Astrocyte of the cerebellum (primary cell): Measurements from ENCODE around the gene POLR2E.

Source experiments
- DNase-seq: peaks from one replicate; pipeline ENCODE4 v3.0.0-alpha.2; 2011; ENCODE audit warnings: low read depth
- H3K4me3 ChIP-seq: 2 replicates; pipeline ENCODE4 v1.5.1; 2011; ENCODE audit warnings: mild to moderate bottlenecking, low read depth, low read length, moderate library complexity
- in situ Hi-C: cut with HindIII; loops from 2 replicates; pipeline ENCODE4 v1.10.0; 2017; ENCODE audit warnings: low sequenced_read_pairs
- TF ChIP-seq, protein P1 (sequence below): IDR thresholded peaks from 2 replicates; pipeline ENCODE4 v1.5.1; 2012; ENCODE audit warnings: low read length, low read depth, moderate library complexity, mild to moderate bottlenecking; ENCODE audit errors: missing control alignments

POLR2E gene

DNA sequence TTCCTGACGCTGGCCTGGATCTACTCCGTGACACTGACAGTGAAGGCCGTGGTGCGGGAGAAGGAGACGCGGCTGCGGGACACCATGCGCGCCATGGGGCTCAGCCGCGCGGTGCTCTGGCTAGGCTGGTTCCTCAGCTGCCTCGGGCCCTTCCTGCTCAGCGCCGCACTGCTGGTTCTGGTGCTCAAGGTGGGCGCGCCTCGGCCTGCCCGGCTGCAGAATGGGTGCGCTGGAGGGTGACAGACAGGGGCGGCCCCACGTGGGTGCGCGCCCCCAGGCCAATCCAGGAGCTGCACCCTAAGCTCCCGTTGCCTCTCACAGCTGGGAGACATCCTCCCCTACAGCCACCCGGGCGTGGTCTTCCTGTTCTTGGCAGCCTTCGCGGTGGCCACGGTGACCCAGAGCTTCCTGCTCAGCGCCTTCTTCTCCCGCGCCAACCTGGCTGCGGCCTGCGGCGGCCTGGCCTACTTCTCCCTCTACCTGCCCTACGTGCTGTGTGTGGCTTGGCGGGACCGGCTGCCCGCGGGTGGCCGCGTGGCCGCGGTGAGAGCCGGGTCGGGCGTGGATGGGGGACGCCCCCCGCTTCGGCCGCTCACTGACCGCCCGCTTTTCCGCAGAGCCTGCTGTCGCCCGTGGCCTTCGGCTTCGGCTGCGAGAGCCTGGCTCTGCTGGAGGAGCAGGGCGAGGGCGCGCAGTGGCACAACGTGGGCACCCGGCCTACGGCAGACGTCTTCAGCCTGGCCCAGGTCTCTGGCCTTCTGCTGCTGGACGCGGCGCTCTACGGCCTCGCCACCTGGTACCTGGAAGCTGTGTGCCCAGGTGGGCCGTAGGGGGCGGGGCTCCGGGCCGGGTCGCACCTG, 48.1 kb downstream of the POLR2E start:
- TF ChIP-seq, protein P1, sequence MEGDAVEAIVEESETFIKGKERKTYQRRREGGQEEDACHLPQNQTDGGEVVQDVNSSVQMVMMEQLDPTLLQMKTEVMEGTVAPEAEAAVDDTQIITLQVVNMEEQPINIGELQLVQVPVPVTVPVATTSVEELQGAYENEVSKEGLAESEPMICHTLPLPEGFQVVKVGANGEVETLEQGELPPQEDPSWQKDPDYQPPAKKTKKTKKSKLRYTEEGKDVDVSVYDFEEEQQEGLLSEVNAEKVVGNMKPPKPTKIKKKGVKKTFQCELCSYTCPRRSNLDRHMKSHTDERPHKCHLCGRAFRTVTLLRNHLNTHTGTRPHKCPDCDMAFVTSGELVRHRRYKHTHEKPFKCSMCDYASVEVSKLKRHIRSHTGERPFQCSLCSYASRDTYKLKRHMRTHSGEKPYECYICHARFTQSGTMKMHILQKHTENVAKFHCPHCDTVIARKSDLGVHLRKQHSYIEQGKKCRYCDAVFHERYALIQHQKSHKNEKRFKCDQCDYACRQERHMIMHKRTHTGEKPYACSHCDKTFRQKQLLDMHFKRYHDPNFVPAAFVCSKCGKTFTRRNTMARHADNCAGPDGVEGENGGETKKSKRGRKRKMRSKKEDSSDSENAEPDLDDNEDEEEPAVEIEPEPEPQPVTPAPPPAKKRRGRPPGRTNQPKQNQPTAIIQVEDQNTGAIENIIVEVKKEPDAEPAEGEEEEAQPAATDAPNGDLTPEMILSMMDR: no peak
- DNase-seq: no peak
- H3K4me3 ChIP-seq: no peak overlapping the region
- in situ Hi-C loops: no loop called here

DNA sequence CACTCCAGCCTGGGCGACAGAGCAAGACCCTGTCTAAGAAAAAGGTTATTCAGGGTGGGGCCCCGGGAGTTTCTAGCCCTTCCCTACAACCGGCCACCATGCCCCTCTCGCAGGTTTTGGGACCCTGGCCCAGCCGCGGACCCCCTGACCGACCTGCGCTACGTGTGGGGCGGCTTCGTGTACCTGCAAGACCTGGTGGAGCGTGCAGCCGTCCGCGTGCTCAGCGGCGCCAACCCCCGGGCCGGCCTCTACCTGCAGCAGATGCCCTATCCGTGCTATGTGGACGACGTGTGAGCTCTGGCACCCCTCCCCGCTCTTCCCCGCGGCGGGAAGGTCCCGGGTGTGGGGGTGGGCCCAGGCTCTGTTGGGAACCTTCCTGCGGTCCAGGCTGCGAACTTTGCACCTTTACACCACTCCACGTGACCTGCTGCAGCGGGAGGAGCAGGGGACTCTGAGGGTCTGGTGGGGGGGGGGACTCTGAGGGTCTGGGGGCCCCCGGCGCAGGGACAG, 49.0 kb downstream of the POLR2E start:
- in situ Hi-C loops: no loop called here
- H3K4me3 ChIP-seq: no peak overlapping the region
- no peak for DNase-seq

DNA sequence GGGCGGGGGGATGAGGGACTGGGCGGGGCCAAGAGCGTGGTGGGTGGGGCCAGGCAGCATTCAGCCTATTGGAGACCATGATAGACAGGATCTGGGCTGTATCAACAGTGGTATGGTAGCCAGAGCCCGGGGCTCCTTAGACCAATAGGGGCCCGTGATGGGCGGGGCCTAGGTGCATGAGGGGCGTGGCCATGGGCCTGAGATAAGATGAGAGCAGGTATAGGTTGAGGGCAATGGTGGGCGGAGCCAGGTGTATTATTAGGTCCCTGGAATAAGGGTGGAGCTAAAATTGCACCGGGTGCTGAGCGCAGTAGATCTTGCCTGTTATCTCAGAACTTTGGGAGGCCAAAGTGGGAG, 50.0 kb downstream of the POLR2E start:
- in situ Hi-C loops: no loop called here
- H3K4me3 ChIP-seq: no peak overlapping the region
- no peak for DNase-seq
- TF ChIP-seq, protein P1: no peak

More for the DNA sequence above, 49.0 kb downstream of the POLR2E start:
- TF ChIP-seq, protein P1: no peak

DNA sequence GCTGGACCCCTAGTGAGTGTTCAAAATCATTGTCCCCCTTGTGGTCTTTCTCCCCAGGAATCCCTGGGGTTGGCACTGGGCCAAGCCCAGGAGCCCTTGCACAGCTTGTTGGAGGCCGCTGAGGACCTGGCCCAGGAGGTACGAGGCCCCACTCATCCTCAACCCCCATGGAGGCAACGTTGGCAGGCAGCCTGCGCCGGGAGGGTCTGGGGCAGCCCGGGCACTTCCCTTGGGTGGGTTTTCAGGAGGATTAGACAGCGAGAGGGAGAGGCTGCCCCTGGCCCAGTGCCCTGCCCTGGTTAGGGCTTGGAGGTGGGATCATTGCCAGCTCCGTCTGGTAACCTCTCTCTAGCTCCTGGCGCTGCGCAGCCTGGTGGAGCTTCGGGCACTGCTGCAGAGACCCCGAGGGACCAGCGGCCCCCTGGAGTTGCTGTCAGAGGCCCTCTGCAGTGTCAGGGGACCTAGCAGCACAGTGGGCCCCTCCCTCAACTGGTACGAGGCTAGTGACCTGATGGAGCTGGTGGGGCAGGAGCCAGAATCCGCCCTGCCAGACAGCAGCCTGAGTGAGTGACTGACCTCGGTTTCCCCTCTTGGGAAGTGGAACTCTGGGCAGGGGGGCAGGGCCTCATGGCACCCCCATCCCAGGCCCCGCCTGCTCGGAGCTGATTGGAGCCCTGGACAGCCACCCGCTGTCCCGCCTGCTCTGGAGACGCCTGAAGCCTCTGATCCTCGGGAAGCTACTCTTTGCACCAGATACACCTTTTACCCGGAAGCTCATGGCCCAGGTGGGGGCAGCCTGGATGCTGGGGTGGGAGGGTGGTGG, 52.3 kb downstream of the POLR2E start:
- TF ChIP-seq, protein P1: no peak

DNA sequence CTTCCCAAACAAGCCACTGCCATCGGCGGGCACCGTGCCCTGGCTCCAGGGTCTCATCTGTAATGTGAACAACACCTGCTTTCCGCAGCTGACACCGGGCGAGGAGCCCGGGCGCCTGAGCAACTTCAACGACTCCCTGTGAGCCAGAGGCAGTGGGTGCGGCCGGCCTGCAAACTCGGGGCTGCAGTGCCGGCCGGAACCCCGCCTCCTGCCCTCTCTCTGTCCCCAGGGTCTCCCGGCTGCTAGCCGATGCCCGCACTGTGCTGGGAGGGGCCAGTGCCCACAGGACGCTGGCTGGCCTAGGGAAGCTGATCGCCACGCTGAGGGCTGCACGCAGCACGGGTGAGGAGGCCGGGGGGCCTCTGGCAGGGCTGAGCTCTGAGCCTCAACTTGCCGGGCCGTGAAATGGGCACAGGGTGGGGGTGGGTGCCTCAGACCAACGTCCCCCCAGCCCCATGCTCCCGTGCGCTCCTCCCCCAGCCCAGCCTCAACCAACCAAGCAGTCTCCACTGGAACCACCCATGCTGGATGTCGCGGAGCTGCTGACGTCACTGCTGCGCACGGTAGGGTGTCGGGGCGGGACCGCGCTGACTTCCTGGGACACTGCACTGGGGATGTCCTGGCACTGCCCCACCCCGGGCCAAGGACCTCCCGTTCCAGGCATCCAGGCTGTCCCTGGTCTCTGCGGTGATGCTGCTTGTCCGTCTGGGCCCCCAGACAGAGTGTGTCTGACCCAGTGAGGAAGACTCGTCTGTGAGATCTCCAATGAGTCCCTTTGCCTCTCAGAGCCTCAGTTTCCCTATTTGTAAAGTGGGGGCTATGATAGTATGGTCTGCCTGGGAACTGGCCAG, 53.1 kb downstream of the POLR2E start:
- in situ Hi-C loops: no loop called here
- H3K4me3 ChIP-seq: no peak overlapping the region
- DNase-seq: no peak
- TF ChIP-seq, protein P1: no peak

More for the DNA sequence above, 52.3 kb downstream of the POLR2E start:
- H3K4me3 ChIP-seq: no peak overlapping the region
- DNase-seq: no peak
- in situ Hi-C loops: no loop called here
